H1 (cell line): ENCODE results near the gene MBLAC2. TPM values are rescaled to one million over a fixed set of nuclear protein-coding genes. Genes with fewer than 3 reads are reported as not detected.

Source experiments
- JUND ChIP-seq: IDR thresholded peaks from 2 replicates; pipeline ENCODE4 v1.6.1; 2011; ENCODE audit warnings: mild to moderate bottlenecking, improper control_type of control experiment, low read length
- NANOG ChIP-seq: IDR thresholded peaks from 2 replicates; pipeline ENCODE4 v1.6.1; 2011; ENCODE audit warnings: low read length, low read depth, mild to moderate bottlenecking, inconsistent platforms; ENCODE audit not compliant: insufficient read depth, poor library complexity, severe bottlenecking
- NRF1 ChIP-seq: IDR thresholded peaks from 2 replicates; pipeline ENCODE4 v1.6.1; 2011; ENCODE audit warnings: mild to moderate bottlenecking, low read depth, low read length, improper control_type of control experiment
- SP2 ChIP-seq: IDR thresholded peaks from 2 replicates; pipeline ENCODE4 v1.6.1; 2012; ENCODE audit warnings: mild to moderate bottlenecking, low read length, inconsistent platforms
- polyA plus RNA-seq, 7 experiments: library from polyadenylated mRNA; depleted of rRNA in 3 of 7; stranded (reverse) in 5 of 7; unstranded in 2 of 7; fragments of >200 nt in 5 of 7; fragments of 200-250 nt in 2 of 7; gene quantifications; 1 replicate in 5 of 7; 2 replicates in 1 of 7; 4 replicates in 1 of 7; pipeline versions ENCODE4 v1.2.1 to v1.2.3, GENCODE V29; 2011 to 2013; ENCODE audit warnings: missing spikeins in 2 of 7, mixed read lengths in 2 of 7
- total RNA-seq: library from RNA; stranded (reverse); fragmentation: NEBNext Ultra II Directional; extraction: Animal tissue kit (Norgen Biotek cat#: 25700); gene quantifications from 2 replicates; pipeline ENCODE4 v1.2.1, GENCODE V29; 2021

The MBLAC2 gene
- total and polyA plus RNA-seq, 2 of the 8 experiments (the other 6 are each of a cell fraction or from before 2014, with no cell fraction given) = 2.8 to 6.7 TPM

DNA sequence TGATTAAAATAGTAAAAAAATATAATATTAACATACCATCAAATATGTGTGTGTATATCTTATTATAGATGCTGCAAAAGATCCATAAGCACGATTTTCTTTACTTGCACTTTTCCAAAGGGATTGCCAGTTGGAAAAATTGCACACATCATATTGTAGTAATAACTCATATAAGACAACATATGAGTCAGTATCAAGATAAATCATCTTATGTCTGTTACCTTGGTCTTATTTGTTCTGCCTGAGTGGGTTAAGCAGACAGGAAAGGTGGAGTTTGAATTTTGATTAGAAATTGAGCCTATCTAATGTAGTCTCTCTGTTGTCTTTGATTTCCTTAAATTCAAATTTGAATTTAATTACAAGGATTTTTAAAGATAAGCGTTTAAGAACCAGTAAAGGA is 30.2 kb upstream of the MBLAC2 start (continued):
- no peak for TF ChIP-seq NANOG
- TF ChIP-seq JUND = no peak
- TF ChIP-seq SP2 = no peak
- no peak for TF ChIP-seq NRF1
